ENCODE results near the gene LBHD2.

DNA sequence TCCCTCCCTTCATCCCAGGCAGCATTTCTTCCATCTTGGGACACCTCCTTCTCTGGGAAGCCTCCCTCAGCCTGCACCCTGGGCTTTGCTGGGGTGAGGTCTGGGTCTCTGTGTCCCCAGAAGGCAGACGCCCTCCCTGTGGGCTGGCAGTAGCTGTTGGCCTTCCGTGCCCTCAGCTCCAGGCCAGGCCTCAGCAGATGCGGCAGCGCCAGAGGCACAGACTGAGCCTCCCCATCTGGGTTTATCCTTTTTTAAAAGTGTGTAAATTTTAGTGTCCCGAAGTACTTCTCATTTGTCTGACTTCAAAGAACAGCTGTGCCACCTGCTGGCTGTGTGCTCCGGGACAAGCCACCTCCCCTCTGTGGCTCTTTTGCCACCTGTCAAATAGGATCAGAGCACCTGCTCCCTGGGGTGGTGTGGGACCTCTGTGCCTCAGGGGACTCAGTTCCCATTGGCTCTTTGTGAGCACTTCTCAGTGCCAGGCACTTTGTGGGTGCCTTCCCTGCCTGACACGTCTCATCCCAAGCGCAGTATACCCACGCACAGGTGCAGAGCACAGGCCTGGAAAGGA, 21.7 kb downstream of the LBHD2 start:
- TF ChIP-seq, protein P1, sequence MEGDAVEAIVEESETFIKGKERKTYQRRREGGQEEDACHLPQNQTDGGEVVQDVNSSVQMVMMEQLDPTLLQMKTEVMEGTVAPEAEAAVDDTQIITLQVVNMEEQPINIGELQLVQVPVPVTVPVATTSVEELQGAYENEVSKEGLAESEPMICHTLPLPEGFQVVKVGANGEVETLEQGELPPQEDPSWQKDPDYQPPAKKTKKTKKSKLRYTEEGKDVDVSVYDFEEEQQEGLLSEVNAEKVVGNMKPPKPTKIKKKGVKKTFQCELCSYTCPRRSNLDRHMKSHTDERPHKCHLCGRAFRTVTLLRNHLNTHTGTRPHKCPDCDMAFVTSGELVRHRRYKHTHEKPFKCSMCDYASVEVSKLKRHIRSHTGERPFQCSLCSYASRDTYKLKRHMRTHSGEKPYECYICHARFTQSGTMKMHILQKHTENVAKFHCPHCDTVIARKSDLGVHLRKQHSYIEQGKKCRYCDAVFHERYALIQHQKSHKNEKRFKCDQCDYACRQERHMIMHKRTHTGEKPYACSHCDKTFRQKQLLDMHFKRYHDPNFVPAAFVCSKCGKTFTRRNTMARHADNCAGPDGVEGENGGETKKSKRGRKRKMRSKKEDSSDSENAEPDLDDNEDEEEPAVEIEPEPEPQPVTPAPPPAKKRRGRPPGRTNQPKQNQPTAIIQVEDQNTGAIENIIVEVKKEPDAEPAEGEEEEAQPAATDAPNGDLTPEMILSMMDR (IDR thresholded peaks at IDR 0.05; ENCODE audit: low read depth, low read length) = peak; percentile 65
- no peak for TF ChIP-seq EZH2phosphoT487 (IDR thresholded peaks at IDR 0.05; ENCODE audit: low read depth)

Data from OCI-LY3 (cell line).